A549 (cell line): ENCODE data around the gene TNC.

ENCODE experiments used
- BHLHE40 ChIP-seq: IDR thresholded peaks from 2 replicates; pipeline ENCODE4 v1.6.1; 2012; ENCODE audit warnings: low read depth, low read length, inconsistent platforms
- CHD4 ChIP-seq: fragments of 200-600 bp; sonication (generic); IDR thresholded peaks from 2 replicates; pipeline ENCODE4 v1.6.1; 2016; ENCODE audit warnings: antibody characterized with exemption, mild to moderate bottlenecking, borderline replicate concordance
- CTCF ChIP-seq: fragments of >200 bp; sonication (Bioruptor Twin); formaldehyde crosslinking; IDR thresholded peaks from 3 replicates; pipeline ENCODE4 v1.5.1; 2016
- HOXB13 ChIP-seq: fragments of 250-450 bp; sonication (Bioruptor Pico); IDR thresholded peaks from 2 replicates; pipeline ENCODE4 v1.5.0; 2020; ENCODE audit warnings: low read depth, mild to moderate bottlenecking, moderate library complexity
- NPAS2 ChIP-seq: fragments of 250-450 bp; sonication (Bioruptor Pico); IDR thresholded peaks from 2 replicates; pipeline ENCODE4 v1.8.0; 2022; ENCODE audit warnings: mild to moderate bottlenecking, moderate library complexity, borderline replicate concordance
- PHF8 ChIP-seq: fragments of 200-600 bp; sonication (generic); IDR thresholded peaks from 2 replicates; pipeline ENCODE4 v1.6.1; 2016; ENCODE audit warnings: low read depth, mild to moderate bottlenecking, antibody characterized with exemption, moderate library complexity, borderline replicate concordance
- POLR2A ChIP-seq: IDR thresholded peaks from 2 replicates; pipeline ENCODE4 v1.6.1; 2012; ENCODE audit warnings: mild to moderate bottlenecking, low read length
- SMC3 ChIP-seq: fragments of >200 bp; sonication (Bioruptor Twin); formaldehyde crosslinking; IDR thresholded peaks from 3 replicates; pipeline ENCODE4 v1.6.1; 2018; ENCODE audit warnings: inconsistent platforms

DNA sequence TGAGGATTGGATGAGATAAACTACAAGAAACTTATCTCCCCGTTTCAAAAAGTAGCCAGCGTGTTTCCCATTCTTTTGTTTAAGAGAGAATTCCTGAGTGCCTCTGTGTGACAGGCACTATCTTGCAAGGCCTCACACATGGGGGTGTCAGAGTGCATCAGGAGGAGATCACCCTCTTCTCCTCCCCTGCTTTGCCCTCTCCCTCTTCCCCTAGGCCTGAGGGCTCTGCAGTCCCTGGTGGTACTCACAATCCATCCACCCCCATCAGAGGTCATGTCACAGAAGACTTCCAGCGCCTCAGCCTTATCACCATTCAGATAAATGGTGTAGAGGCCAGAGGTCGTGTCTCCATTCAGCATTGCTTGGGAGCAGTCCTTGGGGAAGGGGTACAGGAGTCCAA, 88.0 kb downstream of the TNC start:
- TF ChIP-seq CHD4: no peak
- TF ChIP-seq BHLHE40: no peak
- no peak for TF ChIP-seq NPAS2 (CRISPR knock-in tag)
- no peak for TF ChIP-seq HOXB13 (CRISPR knock-in tag)
- TF ChIP-seq CTCF: no peak
- no peak for TF ChIP-seq POLR2A
- TF ChIP-seq SMC3: no peak
- no peak for TF ChIP-seq PHF8
